ENCODE measurements around the gene HENMT1. TPM values are rescaled to one million over a fixed set of nuclear protein-coding genes. Genes with fewer than 3 reads are reported as not detected.

Gene HENMT1
- total RNA-seq, 1 experiment from 2014 or later, result 23.0 TPM

DNA sequence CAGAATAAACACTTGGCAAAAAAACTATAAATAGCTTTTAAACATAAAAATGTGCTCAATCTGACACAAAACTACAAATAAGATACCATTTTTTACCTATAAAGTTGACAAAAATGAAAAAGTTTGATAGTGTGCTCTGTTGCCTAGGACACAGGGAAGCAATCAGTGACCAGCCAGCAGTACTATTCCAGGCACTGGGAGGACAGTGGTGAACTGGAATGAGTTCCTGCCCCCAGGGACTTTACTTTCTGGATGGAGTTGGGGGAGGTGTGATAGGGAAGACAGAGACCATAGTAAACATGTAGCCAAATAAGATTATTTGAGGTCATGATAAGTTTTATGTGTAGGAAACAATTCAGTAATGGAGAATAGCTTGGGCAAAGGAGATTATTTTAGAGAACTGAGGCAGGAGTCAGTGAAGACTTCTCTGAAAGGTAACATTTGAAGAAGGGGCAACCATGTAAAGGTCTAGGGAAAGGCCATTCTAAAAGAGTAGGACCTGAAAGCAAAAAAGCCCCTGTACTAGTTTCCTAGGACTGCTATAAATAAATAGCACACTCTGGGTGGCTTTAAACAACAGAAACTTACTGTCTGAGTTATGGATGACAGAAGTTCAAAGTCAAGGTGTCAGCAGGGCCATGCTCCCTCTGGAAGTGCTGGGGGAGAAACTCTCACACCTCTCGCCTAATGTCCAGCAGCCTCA lies 59.0 kb downstream of the HENMT1 start:
- H3K4me1 ChIP-seq (ENCODE audit: control insufficient read depth, insufficient read depth, low read length), result no peaks in the 10 kb centered on the region
- H3K27me3 ChIP-seq (ENCODE audit: control insufficient read depth, insufficient read depth, low read length), result no peaks in the 10 kb centered on the region
- no peak for DNase-seq (ENCODE audit: low read depth, low spot score)
- no peak for ATAC-seq
- H3K36me3 ChIP-seq (ENCODE audit: control insufficient read depth, insufficient read depth, low read length), result no peaks in the 10 kb centered on the region
- POLR2A ChIA-PET, result no interaction called here
- TF ChIP-seq TCF7L2 (IDR thresholded peaks at IDR 0.05; ENCODE audit: low read depth, low read length), result no peak
- no peak for TF ChIP-seq POLR2AphosphoS5 (IDR thresholded peaks at IDR 0.05; ENCODE audit: low read depth, low read length)
- BruUV-seq (replicated peaks), result no TSS peak
- in situ Hi-C loops (cut with HindIII; ENCODE audit: low pct_unique_long_range_greater_than_20kb, low sequenced_read_pairs), result no loop called here
- CTCF ChIA-PET, result no interaction called here
- H3K27ac ChIP-seq (ENCODE audit: low read length), result no peak overlapping the region
- H3K9me3 ChIP-seq (ENCODE audit: control insufficient read depth, insufficient read depth, low read depth, low read length), result no peaks in the 10 kb centered on the region
- no peak overlapping the region for H3K4me3 ChIP-seq (ENCODE audit: low read depth in 2 of 2, low read length in 2 of 2)
- intact Hi-C loops (cut with micrococcal nuclease; ENCODE audit: unreplicated experiment), result no loop called here

GRCh38 chr1:108600504-108600903 lies 60.4 kb downstream of the HENMT1 start:
- no peaks in the 10 kb centered on the region for H3K36me3 ChIP-seq (ENCODE audit: control insufficient read depth, insufficient read depth, low read length)
- no peaks in the 10 kb centered on the region for H3K27me3 ChIP-seq (ENCODE audit: control insufficient read depth, insufficient read depth, low read length)
- in situ Hi-C loops (cut with HindIII; ENCODE audit: low pct_unique_long_range_greater_than_20kb, low sequenced_read_pairs), result no loop called here
- no peaks in the 10 kb centered on the region for H3K9me3 ChIP-seq (ENCODE audit: control insufficient read depth, insufficient read depth, low read depth, low read length)
- no peak for TF ChIP-seq SIN3A (IDR thresholded peaks at IDR 0.05; ENCODE audit: borderline replicate concordance, insufficient read depth, low read depth, low read length)
- TF ChIP-seq, protein P1, sequence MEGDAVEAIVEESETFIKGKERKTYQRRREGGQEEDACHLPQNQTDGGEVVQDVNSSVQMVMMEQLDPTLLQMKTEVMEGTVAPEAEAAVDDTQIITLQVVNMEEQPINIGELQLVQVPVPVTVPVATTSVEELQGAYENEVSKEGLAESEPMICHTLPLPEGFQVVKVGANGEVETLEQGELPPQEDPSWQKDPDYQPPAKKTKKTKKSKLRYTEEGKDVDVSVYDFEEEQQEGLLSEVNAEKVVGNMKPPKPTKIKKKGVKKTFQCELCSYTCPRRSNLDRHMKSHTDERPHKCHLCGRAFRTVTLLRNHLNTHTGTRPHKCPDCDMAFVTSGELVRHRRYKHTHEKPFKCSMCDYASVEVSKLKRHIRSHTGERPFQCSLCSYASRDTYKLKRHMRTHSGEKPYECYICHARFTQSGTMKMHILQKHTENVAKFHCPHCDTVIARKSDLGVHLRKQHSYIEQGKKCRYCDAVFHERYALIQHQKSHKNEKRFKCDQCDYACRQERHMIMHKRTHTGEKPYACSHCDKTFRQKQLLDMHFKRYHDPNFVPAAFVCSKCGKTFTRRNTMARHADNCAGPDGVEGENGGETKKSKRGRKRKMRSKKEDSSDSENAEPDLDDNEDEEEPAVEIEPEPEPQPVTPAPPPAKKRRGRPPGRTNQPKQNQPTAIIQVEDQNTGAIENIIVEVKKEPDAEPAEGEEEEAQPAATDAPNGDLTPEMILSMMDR (IDR thresholded peaks at IDR 0.05), result no peak
- TF ChIP-seq POLR2AphosphoS5 (IDR thresholded peaks at IDR 0.05; ENCODE audit: low read depth, low read length), result no peak
- TF ChIP-seq, protein P2, sequence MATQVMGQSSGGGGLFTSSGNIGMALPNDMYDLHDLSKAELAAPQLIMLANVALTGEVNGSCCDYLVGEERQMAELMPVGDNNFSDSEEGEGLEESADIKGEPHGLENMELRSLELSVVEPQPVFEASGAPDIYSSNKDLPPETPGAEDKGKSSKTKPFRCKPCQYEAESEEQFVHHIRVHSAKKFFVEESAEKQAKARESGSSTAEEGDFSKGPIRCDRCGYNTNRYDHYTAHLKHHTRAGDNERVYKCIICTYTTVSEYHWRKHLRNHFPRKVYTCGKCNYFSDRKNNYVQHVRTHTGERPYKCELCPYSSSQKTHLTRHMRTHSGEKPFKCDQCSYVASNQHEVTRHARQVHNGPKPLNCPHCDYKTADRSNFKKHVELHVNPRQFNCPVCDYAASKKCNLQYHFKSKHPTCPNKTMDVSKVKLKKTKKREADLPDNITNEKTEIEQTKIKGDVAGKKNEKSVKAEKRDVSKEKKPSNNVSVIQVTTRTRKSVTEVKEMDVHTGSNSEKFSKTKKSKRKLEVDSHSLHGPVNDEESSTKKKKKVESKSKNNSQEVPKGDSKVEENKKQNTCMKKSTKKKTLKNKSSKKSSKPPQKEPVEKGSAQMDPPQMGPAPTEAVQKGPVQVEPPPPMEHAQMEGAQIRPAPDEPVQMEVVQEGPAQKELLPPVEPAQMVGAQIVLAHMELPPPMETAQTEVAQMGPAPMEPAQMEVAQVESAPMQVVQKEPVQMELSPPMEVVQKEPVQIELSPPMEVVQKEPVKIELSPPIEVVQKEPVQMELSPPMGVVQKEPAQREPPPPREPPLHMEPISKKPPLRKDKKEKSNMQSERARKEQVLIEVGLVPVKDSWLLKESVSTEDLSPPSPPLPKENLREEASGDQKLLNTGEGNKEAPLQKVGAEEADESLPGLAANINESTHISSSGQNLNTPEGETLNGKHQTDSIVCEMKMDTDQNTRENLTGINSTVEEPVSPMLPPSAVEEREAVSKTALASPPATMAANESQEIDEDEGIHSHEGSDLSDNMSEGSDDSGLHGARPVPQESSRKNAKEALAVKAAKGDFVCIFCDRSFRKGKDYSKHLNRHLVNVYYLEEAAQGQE (IDR thresholded peaks at IDR 0.05; ENCODE audit: insufficient read depth in 1 of 2, low read depth in 2 of 2, low read length in 1 of 2), result no peak
- no peak for TF ChIP-seq TCF7L2 (IDR thresholded peaks at IDR 0.05; ENCODE audit: low read depth, low read length)
- ChIA-PET POLR2A (no interaction called here), CTCF (no interaction called here)
- intact Hi-C loops (cut with micrococcal nuclease; ENCODE audit: unreplicated experiment), result no loop called here
- H3K4me1 ChIP-seq (ENCODE audit: control insufficient read depth, insufficient read depth, low read length), result no peaks in the 10 kb centered on the region
- DNase-seq (ENCODE audit: low read depth, low spot score) (no peak), ATAC-seq (no peak)
- H3K27ac ChIP-seq (ENCODE audit: low read length), result no peak overlapping the region
- no TSS peak for BruUV-seq (replicated peaks)
- H3K4me3 ChIP-seq (ENCODE audit: low read depth in 2 of 2, low read length in 2 of 2), result no peak overlapping the region

GRCh38 chr1:108598340-108598739 lies 62.6 kb downstream of the HENMT1 start:
- Histone ChIP-seq H3K36me3 (ENCODE audit: control insufficient read depth, insufficient read depth, low read length) (no peaks in the 10 kb centered on the region), H3K4me1 (ENCODE audit: control insufficient read depth, insufficient read depth, low read length) (no peaks in the 10 kb centered on the region), H3K9me3 (ENCODE audit: control insufficient read depth, insufficient read depth, low read depth, low read length) (no peaks in the 10 kb centered on the region), H3K27me3 (ENCODE audit: control insufficient read depth, insufficient read depth, low read length) (no peaks in the 10 kb centered on the region), H3K4me3 (ENCODE audit: low read depth in 2 of 2, low read length in 2 of 2) (no peak overlapping the region), H3K27ac (ENCODE audit: low read length) (no peak overlapping the region)
- intact Hi-C loops (cut with micrococcal nuclease; ENCODE audit: unreplicated experiment) (no loop called here), in situ Hi-C loops (cut with HindIII; ENCODE audit: low pct_unique_long_range_greater_than_20kb, low sequenced_read_pairs) (no loop called here)
- no TSS peak for BruUV-seq (replicated peaks)
- no peak for ATAC-seq
- ChIA-PET POLR2A (no interaction called here), CTCF (no interaction called here)
- no peak for DNase-seq (ENCODE audit: low read depth, low spot score)
- TF ChIP-seq, protein P2 (IDR thresholded peaks at IDR 0.05; ENCODE audit: insufficient read depth in 1 of 2, low read depth in 2 of 2, low read length in 1 of 2), result no peak
- TF ChIP-seq TCF7L2 (IDR thresholded peaks at IDR 0.05; ENCODE audit: low read depth, low read length) (no peak), POLR2AphosphoS5 (IDR thresholded peaks at IDR 0.05; ENCODE audit: low read depth, low read length) (no peak), SIN3A (IDR thresholded peaks at IDR 0.05; ENCODE audit: borderline replicate concordance, insufficient read depth, low read depth, low read length) (no peak)
- TF ChIP-seq, protein P1 (IDR thresholded peaks at IDR 0.05), result no peak

All from Panc1 (cell line).